ENCODE results near the gene MYO6. TPM values are rescaled to one million over a fixed set of nuclear protein-coding genes. Genes with fewer than 3 reads are reported as not detected.

The MYO6 gene
- total and polyA plus RNA-seq, 8 donors: 14.6 to 80.4 (median 35.0) TPM

DNA sequence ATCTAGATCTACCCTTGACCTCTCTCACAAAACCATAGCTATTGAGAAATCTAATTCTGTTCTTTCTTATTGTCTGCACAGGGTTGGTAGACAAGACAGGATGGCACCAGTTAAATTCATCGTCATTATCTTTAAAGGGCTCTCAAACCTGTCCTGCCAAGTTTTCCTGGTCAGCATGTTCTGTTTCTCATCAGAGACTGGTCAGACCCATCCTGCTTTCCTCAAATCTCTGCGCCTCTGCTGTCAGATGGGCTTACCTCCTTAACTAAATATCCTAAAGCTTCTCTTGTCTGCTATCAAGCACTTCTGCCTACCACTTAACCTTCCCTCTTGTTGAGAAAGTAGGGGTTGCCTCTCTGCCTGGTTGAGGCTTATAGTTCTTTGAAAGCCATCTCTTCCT, 125.2 kb downstream of the MYO6 start:
- intact Hi-C loops (cut with DNase I; ENCODE audit: low total_unique reads): no loop called here
- Histone ChIP-seq H3K27me3 (no peaks in the 10 kb centered on the region), H3K4me1 (no peaks in the 10 kb centered on the region), H3K36me3 (peaks cover 7 to 71% (median 62%) of the 10 kb centered on the region in 4 donors), H3K27ac (no peak overlapping the region), H3K9me3 (no peaks in the 10 kb centered on the region), H3K4me3 (no peak overlapping the region)
- TF ChIP-seq, protein P1, sequence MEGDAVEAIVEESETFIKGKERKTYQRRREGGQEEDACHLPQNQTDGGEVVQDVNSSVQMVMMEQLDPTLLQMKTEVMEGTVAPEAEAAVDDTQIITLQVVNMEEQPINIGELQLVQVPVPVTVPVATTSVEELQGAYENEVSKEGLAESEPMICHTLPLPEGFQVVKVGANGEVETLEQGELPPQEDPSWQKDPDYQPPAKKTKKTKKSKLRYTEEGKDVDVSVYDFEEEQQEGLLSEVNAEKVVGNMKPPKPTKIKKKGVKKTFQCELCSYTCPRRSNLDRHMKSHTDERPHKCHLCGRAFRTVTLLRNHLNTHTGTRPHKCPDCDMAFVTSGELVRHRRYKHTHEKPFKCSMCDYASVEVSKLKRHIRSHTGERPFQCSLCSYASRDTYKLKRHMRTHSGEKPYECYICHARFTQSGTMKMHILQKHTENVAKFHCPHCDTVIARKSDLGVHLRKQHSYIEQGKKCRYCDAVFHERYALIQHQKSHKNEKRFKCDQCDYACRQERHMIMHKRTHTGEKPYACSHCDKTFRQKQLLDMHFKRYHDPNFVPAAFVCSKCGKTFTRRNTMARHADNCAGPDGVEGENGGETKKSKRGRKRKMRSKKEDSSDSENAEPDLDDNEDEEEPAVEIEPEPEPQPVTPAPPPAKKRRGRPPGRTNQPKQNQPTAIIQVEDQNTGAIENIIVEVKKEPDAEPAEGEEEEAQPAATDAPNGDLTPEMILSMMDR (IDR thresholded peaks at IDR 0.05): no peak
- no peak for TF ChIP-seq POLR2A (IDR thresholded peaks at IDR 0.05)
- no peak for TF ChIP-seq POLR2AphosphoS5 (IDR thresholded peaks at IDR 0.05)
- no peak for TF ChIP-seq EP300 (IDR thresholded peaks at IDR 0.05)
- DNase-seq: no peak
- WGBS, 5 donors: 85 to 94% (median 86%) methylated on average over 2 of the region's 2 CpGs

DNA sequence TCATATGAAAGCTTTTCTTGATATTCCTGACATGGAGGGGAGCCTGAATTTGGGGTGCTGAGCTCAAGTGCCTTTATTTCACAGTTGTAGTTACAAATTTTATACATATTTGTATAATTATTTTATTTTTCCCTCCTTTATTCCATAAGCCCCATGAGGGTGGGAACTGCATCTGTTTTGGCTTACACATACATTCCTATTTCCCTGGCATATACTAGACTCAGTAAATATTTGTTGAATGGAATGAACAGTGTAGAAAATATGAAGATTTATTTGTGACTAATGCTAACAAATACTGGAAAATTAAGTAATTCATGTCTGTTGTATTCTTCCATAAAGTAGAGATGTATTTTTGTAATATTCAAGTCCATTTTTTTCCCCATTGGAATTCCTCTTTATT, 127.1 kb downstream of the MYO6 start:
- Histone ChIP-seq H3K27me3 (no peaks in the 10 kb centered on the region), H3K27ac (no peak overlapping the region), H3K9me3 (no peaks in the 10 kb centered on the region), H3K36me3 (peaks cover 7 to 88% (median 69%) of the 10 kb centered on the region in 4 donors), H3K4me1 (no peaks in the 10 kb centered on the region), H3K4me3 (no peak overlapping the region)
- TF ChIP-seq POLR2A (IDR thresholded peaks at IDR 0.05): no peak
- TF ChIP-seq, protein P1 (IDR thresholded peaks at IDR 0.05): no peak
- DNase-seq: no peak
- intact Hi-C loops (cut with DNase I; ENCODE audit: low total_unique reads): no loop called here

GRCh38 chr6:75880305-75880704, 131.3 kb downstream of the MYO6 start:
- Histone ChIP-seq H3K9me3 (no peaks in the 10 kb centered on the region), H3K4me1 (no peaks in the 10 kb centered on the region), H3K4me3 (no peak overlapping the region), H3K36me3 (peaks cover 0 to 55% (median 48%) of the 10 kb centered on the region in 4 donors), H3K27me3 (no peaks in the 10 kb centered on the region), H3K27ac (no peak overlapping the region)
- WGBS, 5 donors: 89 to 98% (median 95%) methylated on average over 1 of the region's 1 CpG
- DNase-seq: no peak
- no peak for TF ChIP-seq POLR2A (IDR thresholded peaks at IDR 0.05)
- no peak for TF ChIP-seq EP300 (IDR thresholded peaks at IDR 0.05)
- TF ChIP-seq, protein P1 (IDR thresholded peaks at IDR 0.05): no peak
- TF ChIP-seq POLR2AphosphoS5 (IDR thresholded peaks at IDR 0.05): no peak
- intact Hi-C loops (cut with DNase I; ENCODE audit: low total_unique reads): no loop called here

DNA sequence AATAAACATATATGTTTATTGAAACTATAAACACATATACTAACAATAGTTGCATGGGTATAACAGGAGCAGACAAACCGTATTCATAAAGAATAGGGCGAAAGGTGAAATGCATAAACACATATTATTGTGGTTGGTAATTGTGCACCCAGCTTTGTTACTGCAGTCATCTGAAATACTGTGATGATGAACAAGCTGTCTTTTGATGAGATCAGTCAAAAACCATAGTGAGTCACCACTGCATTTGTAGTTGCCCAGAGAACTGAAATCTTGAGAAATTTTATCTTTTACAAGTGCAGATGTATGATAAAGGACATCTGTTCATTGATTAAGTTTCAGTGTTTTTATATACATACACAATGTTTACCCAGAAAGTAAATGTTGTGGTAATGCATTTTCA, 133.7 kb downstream of the MYO6 start:
- intact Hi-C loops (cut with DNase I; ENCODE audit: low total_unique reads): no loop called here
- WGBS, 5 donors: 44 to 94% (median 92%) methylated on average over 2 of the region's 2 CpGs
- no peak overlapping the region for H3K27ac ChIP-seq
- no peaks in the 10 kb centered on the region for H3K9me3 ChIP-seq
- TF ChIP-seq EP300 (IDR thresholded peaks at IDR 0.05): no peak
- no peak for TF ChIP-seq POLR2AphosphoS5 (IDR thresholded peaks at IDR 0.05)
- TF ChIP-seq POLR2A (IDR thresholded peaks at IDR 0.05): no peak
- TF ChIP-seq, protein P1 (IDR thresholded peaks at IDR 0.05): no peak
- no peak overlapping the region for H3K4me3 ChIP-seq
- H3K27me3 ChIP-seq: no peaks in the 10 kb centered on the region
- peaks cover 0 to 50% (median 48%) of the 10 kb centered on the region in 4 donors for H3K36me3 ChIP-seq
- no peaks in the 10 kb centered on the region for H3K4me1 ChIP-seq
- no peak for DNase-seq

All from stomach (tissue), 9 donors.